GM12872 (cell line): ENCODE data around the gene DDX5.

ENCODE experiments used
- TF ChIP-seq, protein P1 (sequence below): IDR thresholded peaks from 3 replicates; pipeline ENCODE4 v1.5.1; 2011; ENCODE audit warnings: low read depth, mild to moderate bottlenecking, low read length, moderate library complexity; ENCODE audit not compliant: insufficient read depth

DDX5 gene

DNA sequence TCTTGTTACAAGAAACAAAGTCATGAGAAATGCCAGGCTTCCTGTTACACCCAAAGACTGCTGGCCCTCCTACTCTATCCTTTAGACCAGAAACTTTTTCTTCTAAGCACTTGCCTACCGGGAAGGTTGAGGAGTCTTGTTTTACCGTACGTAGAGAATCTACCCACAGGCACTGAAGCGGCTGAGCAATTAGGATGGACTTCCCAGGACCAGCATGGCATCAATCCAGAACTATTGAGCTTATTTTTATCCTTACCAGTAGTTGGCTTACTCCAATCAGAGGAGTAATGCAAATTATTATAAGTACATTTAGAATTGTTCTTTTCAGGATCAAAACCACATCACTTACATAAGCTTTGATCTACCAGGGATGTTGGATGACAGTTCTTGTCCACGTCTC, 26.3 kb upstream of the DDX5 start:
- TF ChIP-seq, protein P1, sequence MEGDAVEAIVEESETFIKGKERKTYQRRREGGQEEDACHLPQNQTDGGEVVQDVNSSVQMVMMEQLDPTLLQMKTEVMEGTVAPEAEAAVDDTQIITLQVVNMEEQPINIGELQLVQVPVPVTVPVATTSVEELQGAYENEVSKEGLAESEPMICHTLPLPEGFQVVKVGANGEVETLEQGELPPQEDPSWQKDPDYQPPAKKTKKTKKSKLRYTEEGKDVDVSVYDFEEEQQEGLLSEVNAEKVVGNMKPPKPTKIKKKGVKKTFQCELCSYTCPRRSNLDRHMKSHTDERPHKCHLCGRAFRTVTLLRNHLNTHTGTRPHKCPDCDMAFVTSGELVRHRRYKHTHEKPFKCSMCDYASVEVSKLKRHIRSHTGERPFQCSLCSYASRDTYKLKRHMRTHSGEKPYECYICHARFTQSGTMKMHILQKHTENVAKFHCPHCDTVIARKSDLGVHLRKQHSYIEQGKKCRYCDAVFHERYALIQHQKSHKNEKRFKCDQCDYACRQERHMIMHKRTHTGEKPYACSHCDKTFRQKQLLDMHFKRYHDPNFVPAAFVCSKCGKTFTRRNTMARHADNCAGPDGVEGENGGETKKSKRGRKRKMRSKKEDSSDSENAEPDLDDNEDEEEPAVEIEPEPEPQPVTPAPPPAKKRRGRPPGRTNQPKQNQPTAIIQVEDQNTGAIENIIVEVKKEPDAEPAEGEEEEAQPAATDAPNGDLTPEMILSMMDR, result no peak

DNA sequence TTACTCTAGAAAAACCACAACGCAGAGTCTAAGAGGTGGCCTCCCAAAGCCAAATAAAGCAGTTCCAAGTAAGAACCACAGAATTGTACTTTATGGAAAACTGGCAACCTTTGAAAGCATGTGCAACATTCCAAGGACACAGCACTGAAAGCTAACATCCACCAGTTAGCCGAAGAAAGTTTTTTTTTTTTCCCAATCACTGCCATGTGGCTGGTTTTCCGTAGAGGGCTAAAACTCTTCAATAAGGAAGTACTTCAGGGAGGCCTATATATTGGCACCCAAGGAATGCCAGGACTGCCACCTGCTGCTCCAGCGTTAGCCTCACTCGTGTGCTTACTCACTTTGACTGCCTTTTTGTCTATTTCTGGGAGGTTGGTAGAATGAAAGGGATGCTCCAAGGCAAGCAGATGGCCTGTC, 25.9 kb upstream of the DDX5 start:
- TF ChIP-seq, protein P1, result no peak

DNA sequence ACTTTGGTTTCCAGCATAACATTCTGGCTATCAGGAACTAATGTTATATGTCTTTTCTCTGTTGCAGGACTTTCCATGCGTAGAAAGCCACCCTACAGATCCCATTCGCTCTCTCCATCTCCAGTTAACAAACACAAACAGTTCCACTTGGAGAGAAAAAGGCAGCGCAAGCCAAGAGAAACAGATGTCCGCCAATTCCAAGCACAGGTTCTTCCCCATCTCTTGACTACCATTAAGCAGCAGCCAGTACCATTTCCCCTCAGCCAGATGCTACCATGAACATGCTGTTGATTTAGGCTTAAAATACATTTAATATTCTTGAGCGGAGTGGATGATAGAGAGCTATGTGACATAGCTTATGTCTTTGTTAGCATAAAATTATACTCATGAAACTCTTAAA, 23.1 kb upstream of the DDX5 start:
- TF ChIP-seq, protein P1, result no peak

DNA sequence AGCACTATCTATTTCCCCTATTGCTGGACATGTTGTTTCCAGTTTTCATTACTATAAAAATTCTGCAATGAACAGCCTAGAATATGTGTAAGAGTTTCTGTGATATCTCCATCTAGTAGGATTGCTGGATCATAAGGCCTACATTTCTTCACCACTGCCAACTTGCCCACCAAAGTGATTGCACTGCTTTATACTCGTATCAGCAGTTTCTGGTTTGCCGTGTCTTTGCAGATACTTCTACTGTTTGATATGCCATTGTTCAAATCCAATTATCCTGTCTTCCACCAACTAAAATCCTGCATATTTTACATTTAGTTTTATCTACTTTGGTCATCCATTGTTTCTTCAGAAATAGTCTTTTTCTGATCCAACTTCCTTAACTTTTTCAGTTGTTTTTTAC, 21.8 kb upstream of the DDX5 start:
- TF ChIP-seq, protein P1, result no peak

DNA sequence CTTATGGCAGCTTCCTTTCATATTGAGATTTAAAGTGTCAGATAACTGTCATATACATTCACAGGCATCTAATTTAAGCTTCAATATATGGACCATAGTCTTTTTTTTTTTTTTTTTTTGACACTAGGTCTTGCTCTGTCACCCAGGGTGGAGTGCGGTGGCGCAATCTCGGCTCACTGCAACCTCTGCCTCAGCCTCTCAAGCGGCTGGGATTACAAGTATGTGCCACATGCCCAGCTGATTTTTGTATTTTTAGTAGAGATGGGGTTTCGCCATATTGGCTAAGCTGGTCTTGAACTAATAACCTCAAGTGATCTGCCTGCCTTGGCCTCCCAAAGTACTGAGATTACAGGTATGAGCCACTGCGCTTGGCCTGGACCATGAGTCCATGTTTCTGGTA, 14.3 kb upstream of the DDX5 start:
- TF ChIP-seq, protein P1, result no peak

DNA sequence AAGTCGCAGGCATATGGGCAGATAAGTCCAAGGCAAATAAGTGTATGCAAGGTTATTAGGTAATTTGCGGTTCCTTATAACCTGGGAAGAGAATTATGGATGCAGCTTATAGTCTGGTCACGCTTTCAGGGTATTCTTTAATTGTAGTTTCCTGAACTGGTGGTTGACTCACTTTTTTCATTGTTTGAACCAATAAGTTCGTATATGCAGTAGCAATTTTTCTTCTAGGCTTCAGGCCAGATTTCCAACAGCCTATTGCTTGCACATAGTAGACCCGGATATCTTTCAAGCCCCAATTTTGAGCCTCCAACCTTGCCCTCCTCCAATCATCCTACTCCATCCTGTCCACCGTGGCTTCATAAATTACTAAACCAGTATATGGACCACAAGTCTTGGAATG, 13.5 kb upstream of the DDX5 start:
- TF ChIP-seq, protein P1, result no peak

DNA sequence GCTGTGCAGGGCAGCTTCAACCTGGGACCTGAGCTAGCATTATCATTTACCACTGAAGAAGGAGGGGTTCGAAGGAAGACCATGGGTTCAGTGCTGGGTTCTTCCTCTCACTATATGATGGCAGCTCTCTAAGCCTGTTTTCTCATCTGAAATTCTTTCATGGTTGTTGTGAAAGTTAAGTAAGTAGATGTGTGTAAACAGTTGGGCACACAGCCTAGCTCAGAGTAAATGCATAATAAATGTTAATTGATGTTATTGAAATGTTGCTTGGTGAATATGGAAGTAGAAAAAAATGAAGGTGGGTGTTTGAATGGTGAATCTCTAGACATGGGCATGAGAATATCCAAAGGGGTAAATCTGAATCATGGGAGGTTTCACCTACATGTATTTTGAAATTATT, 9.7 kb upstream of the DDX5 start:
- TF ChIP-seq, protein P1, result no peak

DNA sequence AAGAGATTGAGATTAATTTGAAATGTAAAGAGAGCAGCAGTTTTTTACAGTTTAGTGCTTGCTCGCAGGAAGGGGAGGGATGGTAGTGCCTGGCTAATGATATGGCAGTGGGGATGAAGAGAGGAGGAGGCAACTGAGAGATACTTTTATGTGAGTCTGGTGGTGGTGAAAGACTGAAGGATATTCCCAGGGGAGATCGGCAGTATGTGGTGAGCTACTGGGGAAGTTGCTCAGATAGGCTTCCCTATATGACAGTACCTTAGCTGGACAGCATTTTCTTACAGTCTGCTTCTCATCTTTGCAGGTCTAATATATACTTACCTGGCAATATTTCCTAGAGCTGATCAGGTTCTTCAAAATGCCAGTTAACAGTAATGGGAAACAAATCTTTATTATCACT, 9.3 kb upstream of the DDX5 start:
- TF ChIP-seq, protein P1, result no peak
